HUES6 (cell line): Measurements from ENCODE around the gene FCGBP.

Experiments used
- H3K27ac ChIP-seq: 2 replicates; pipeline ENCODE4 v1.7.0; 2013; ENCODE audit warnings: low read depth, mild to moderate bottlenecking, low read length, inconsistent platforms
- H3K27me3 ChIP-seq: 2 replicates; pipeline ENCODE4 v1.6.1; 2013; ENCODE audit warnings: low read length; ENCODE audit not compliant: control insufficient read depth, insufficient read depth
- H3K36me3 ChIP-seq: 2 replicates; pipeline ENCODE4 v1.6.1; 2013; ENCODE audit warnings: low read length; ENCODE audit not compliant: control insufficient read depth, insufficient read depth
- H3K4me1 ChIP-seq: 2 replicates; pipeline ENCODE4 v1.6.1; 2013; ENCODE audit warnings: low read length; ENCODE audit not compliant: control insufficient read depth, insufficient read depth
- H3K4me3 ChIP-seq: 2 replicates; pipeline ENCODE4 v1.5.1; 2013; ENCODE audit warnings: low read depth, low read length
- H3K9ac ChIP-seq: one replicate; pipeline ENCODE4 v1.6.1; 2013; ENCODE audit warnings: mild to moderate bottlenecking, low read length
- H3K9me3 ChIP-seq: 2 replicates; pipeline ENCODE4 v1.6.1; 2013; ENCODE audit warnings: low read depth, low read length; ENCODE audit not compliant: control insufficient read depth, insufficient read depth

FCGBP gene

DNA sequence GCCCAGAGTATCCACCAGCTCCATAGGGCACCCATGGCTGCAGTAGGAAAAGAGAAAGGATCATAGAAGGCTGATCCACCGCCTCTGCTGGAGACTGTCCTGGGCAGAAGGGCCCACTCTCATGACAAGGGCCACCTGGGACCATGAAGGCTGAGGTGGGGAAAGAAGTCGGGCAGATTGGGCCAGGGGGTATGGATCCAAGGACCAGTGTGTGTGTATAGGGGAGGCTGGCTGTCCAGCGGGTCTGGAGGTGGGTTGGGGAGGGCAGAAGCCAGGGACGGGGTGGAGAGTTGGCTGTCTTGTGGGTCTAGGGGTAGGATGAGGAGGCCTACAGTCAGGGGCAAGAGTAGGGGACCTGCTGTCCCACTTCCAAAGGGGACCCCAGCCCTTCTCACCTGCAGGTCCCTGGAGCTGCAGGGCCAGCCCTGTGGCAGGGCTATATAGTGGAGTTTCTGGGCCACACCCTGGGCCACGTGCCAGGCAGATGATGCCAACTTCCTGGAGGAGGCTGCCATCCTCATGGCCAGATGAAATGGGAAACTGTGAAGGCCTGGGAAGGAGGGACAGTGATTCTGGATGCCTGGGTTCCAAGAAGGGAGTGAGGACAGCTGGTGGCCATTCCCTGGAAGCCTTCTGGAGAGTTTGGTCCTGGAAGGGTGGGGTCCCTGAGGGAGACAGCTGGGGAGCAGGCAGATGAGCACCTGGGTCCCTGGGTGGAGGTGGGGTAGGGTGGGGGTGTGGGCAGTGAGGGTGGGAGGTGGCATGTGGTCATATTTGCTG, at the start of gene FCGBP:
Gene FCGBP (minus strand): TSS at position 51 of the 780 bp plus-strand sequence.
- no peaks in the 10 kb centered on the region for H3K9me3 ChIP-seq
- no peaks in the 10 kb centered on the region for H3K36me3 ChIP-seq
- H3K27me3 ChIP-seq: no peaks in the 10 kb centered on the region
- no peak within 1 kb of the TSS for H3K9ac ChIP-seq
- H3K4me1 ChIP-seq: no peaks in the 10 kb centered on the region
- no peak within 1 kb of the TSS for H3K4me3 ChIP-seq
- no peak within 1 kb of the TSS for H3K27ac ChIP-seq

GRCh38 chr19:39983695-39984300, 49.4 kb upstream of the FCGBP start:
- H3K9me3 ChIP-seq: peaks cover 35% of the 10 kb centered on the region
- H3K27ac ChIP-seq: no peak overlapping the region
- H3K27me3 ChIP-seq: no peaks in the 10 kb centered on the region
- peaks cover 50% of the 10 kb centered on the region for H3K36me3 ChIP-seq
- H3K4me3 ChIP-seq: no peak overlapping the region
- no peak overlapping the region for H3K9ac ChIP-seq
- H3K4me1 ChIP-seq: no peaks in the 10 kb centered on the region

GRCh38 chr19:39982883-39983282, 48.4 kb upstream of the FCGBP start:
- Histone ChIP-seq H3K36me3 (peaks cover 59% of the 10 kb centered on the region), H3K9me3 (peaks cover 35% of the 10 kb centered on the region)

DNA sequence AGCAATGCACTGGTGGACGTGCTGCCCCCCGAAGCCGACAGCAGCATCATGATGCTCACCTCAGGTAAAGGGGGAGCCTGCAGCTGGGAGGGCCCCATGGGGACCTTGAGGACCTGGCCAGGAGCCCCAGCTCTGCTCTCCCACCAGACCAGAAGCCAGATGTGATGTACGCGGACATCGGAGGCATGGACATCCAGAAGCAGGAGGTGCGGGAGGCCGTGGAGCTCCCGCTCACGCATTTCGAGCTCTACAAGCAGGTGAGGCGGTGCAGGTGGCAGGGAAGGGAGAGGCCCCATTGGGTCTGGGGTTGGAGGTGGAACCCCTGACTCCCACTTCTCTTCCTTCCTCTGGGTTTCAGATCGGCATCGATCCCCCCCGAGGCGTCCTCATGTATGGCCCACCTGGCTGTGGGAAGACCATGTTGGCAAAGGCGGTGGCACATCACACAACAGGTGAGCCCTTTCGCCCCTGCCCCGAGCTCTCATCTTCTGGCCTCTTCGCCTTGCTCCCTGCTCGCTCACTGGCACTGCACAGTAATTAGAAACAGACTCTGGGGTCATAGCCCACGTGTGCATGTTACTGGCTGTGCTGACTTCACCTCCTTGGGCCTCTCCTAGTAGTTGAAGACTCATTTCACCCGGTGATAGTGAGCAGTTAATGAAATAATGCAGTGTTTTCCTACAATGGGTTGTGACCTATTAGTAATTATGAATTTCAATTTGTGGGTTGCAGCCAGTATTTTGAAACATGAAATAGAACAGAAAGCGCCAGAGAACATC, 40.1 kb upstream of the FCGBP start:
- peaks cover 65% of the 10 kb centered on the region for H3K36me3 ChIP-seq
- no peak overlapping the region for H3K27ac ChIP-seq
- H3K9me3 ChIP-seq: no peaks in the 10 kb centered on the region
- H3K27me3 ChIP-seq: no peaks in the 10 kb centered on the region
- H3K4me3 ChIP-seq: no peak overlapping the region
- H3K4me1 ChIP-seq: peaks cover 4% of the 10 kb centered on the region; the same call in 1 of the 2 replicates
- H3K9ac ChIP-seq: no peak overlapping the region

More at GRCh38 chr19:39982883-39983282, 48.4 kb upstream of the FCGBP start:
- Histone ChIP-seq H3K27me3 (no peaks in the 10 kb centered on the region), H3K4me3 (no peak overlapping the region), H3K4me1 (no peaks in the 10 kb centered on the region), H3K27ac (no peak overlapping the region), H3K9ac (no peak overlapping the region)

DNA sequence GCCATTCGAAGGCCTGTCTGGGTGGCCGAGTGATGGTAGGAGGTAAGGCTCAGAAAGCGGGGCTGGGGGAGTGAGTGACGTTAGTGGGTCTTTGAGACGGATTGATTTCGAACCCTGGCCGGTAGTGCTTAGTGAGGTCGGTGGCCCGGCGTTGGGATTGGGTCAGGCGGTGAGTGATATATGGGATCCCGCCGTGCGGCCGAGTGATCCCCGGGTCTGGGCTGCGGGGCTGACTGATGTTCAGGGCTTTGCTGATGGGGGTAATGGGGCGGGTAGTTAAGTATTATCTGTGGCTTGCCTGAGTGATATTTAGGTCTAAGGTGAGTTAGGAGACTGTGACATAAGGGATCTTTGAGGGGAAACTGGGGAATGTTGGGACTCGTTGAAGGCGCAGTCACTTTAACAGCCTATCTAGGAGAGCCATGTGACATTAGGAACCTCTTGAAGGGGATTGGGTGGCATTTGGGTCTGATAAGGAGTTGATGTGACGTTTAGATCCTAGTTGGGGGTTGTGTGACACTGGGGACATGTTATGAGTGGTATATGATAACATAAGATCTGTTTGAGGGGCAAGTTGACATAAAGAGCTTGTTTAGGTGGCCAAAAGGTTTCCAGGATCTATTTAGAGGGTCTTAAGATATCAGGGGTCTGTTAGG, 37.1 kb upstream of the FCGBP start:
- peak overlapping the region; percentile 84 for H3K9ac ChIP-seq
- peaks cover 38% of the 10 kb centered on the region for H3K36me3 ChIP-seq
- no peaks in the 10 kb centered on the region for H3K9me3 ChIP-seq
- peak overlapping the region; percentile 79 for H3K4me3 ChIP-seq
- H3K4me1 ChIP-seq: peaks cover 4% of the 10 kb centered on the region; the same call in 1 of the 2 replicates
- H3K27ac ChIP-seq: peak overlapping the region; percentile 58; the same call in 1 of the 2 replicates
- no peaks in the 10 kb centered on the region for H3K27me3 ChIP-seq

- Histone ChIP-seq H3K27me3 (no peaks in the 10 kb centered on the region), H3K27ac (peak within 1 kb of the TSS; percentile 60; the same call in 1 of the 2 replicates), H3K9ac (peak within 1 kb of the TSS; percentile 84), H3K36me3 (peaks cover 38% of the 10 kb centered on the region), H3K4me3 (peak within 1 kb of the TSS; percentile 79), H3K9me3 (no peaks in the 10 kb centered on the region), H3K4me1 (peaks cover 4% of the 10 kb centered on the region; the same call in 1 of the 2 replicates)
Measured at GRCh38 chr19:39970675-39971379, 36.4 kb upstream of the FCGBP start, which contains the start of gene PSMC4. Gene PSMC4 (plus strand): TSS chr19:39971165. CDS start chr19:39971203, 38 bp downstream.

DNA sequence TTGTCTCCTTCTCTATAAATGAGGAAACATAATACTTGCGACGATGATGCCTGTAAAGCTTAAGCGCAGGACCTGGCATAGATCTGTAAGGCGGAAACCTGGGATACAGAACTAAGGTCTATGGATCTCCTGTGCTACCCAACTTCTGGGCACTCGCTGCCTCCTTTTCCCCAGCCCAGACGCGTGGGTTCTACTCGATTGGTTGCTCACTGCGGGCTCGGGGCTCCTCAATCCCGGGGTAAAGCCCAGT, 35.9 kb upstream of the FCGBP start:
- no peaks in the 10 kb centered on the region for H3K9me3 ChIP-seq
- peak overlapping the region; percentile 76 for H3K9ac ChIP-seq
- H3K4me3 ChIP-seq: peak overlapping the region; percentile 79
- H3K36me3 ChIP-seq: peaks cover 33% of the 10 kb centered on the region
- peaks cover 4% of the 10 kb centered on the region; the same call in 1 of the 2 replicates for H3K4me1 ChIP-seq
- H3K27ac ChIP-seq: peak overlapping the region; percentile 60; the same call in 1 of the 2 replicates
- H3K27me3 ChIP-seq: no peaks in the 10 kb centered on the region

- Histone ChIP-seq H3K27me3 (no peaks in the 10 kb centered on the region), H3K4me3 (peak overlapping the region; percentile 79), H3K4me1 (peaks cover 4% of the 10 kb centered on the region; the same call in 1 of the 2 replicates), H3K9me3 (no peaks in the 10 kb centered on the region), H3K27ac (peak overlapping the region; percentile 60; the same call in 1 of the 2 replicates), H3K9ac (peak overlapping the region; percentile 76), H3K36me3 (peaks cover 29% of the 10 kb centered on the region)
Measured at GRCh38 chr19:39969681-39970424, 35.4 kb upstream of the FCGBP start.

GRCh38 chr19:39969266-39969665, 34.8 kb upstream of the FCGBP start:
- no peak overlapping the region for H3K27ac ChIP-seq
- H3K9ac ChIP-seq: no peak overlapping the region

More at GRCh38 chr19:39969266-39969665, 34.8 kb upstream of the FCGBP start:
- Histone ChIP-seq H3K4me3 (no peak overlapping the region), H3K27me3 (no peaks in the 10 kb centered on the region), H3K4me1 (peaks cover 4% of the 10 kb centered on the region; the same call in 1 of the 2 replicates), H3K36me3 (peaks cover 23% of the 10 kb centered on the region), H3K9me3 (no peaks in the 10 kb centered on the region)
